Putamen (tissue), 1 donor: ENCODE results near the gene SLAMF7.

Experiments
- DNase-seq: peaks from one replicate; pipeline ENCODE4 v3.0.0-alpha.2; 2016; ENCODE audit warnings: low spot score

The SLAMF7 gene

GRCh38 chr1:160800645-160801408 is 61.8 kb downstream of the SLAMF7 start:
- no peak for DNase-seq

- no peak for DNase-seq
These were observed 63.0 kb downstream of the SLAMF7 start for GRCh38 chr1:160801836-160802580.
